Fibroblast of pulmonary artery (primary cell): ENCODE data around the gene BCL2.
"Not testable (repeated sequence)": the region's sequence is repeated elsewhere in the genome, so short reads cannot be mapped to it uniquely, and the experiment has no call there.

Source experiments
- DNase-seq: peaks from one replicate; pipeline ENCODE4 v3.0.0-alpha.2; 2010; ENCODE audit warnings: low read depth
- H3K4me3 ChIP-seq: replicated peaks from 2 replicates; pipeline ENCODE4 v1.5.1; 2011; ENCODE audit warnings: low read depth, mild to moderate bottlenecking, control low read depth, low read length, moderate library complexity
- CTCF ChIP-seq: IDR thresholded peaks from 2 replicates; pipeline ENCODE4 v1.5.1; 2011; ENCODE audit warnings: mild to moderate bottlenecking, control low read depth, low read length, inconsistent platforms; ENCODE audit errors: missing control alignments

BCL2 gene

DNA sequence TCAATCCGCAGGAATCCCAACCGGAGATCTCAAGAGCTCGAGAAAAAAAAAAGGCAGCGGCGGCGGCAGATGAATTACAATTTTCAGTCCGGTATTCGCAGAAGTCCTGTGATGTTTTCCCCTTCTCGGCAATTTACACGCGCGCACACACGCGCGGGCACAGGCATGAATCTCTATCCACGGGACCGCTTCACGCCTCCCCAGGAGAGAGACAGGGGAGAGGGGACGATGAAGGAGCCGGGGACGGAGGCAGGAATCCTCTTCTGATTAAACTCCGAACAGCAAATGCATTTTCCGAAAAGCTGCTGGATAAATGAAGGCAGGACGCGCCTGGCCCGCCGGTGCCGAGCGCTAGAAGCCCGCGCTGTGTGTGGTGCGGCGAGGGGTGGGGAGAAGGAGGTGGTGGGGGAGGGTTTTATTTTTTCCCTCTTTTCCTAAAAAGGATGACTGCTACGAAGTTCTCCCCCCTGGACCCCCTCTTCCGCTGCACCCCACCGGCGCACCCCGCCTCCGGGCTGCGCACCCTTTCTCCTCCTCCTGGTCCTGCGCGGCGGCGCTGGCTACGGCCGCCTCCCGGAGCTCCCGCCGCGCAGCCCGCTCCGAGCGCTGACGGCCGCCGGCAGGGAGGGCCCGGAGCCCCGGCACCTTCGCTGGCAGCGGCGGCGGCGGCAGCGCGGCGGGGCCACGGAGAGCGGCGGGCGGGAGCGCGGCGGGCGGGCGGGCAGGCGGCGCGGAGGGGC, at the start of gene BCL2:
TSS of gene BCL2 (minus strand) at position 387 of the 740 bp plus-strand sequence.
- peak; percentile 42 for DNase-seq
- H3K4me3 ChIP-seq = peak within 1 kb of the TSS; percentile 74

DNA sequence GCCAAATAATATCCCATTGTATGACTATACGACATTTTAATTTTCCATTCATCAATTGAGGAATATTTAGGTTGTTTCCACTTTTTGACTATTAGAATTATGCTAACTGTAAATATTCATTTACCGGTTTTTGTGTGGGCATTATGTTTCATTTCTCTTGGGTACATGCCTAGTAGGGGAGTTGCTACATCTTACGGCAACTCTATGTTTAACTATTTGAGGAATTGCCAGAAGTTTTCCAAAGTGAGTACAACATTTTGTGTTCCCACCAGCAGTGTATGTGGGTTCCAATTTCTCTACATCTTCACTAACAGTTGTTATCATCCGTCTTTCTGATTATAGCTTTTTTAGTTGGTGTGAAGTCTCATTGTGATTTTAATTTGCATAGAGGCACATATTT, 49.0 kb upstream of the BCL2 start:
- H3K4me3 ChIP-seq = no peak overlapping the region
- TF ChIP-seq CTCF = no peak
- peak; percentile 19 for DNase-seq

More for the DNA sequence above, at the start of gene BCL2:
- no peak for TF ChIP-seq CTCF

GRCh38 chr18:63367053-63367953, 47.7 kb upstream of the BCL2 start, which contains the start of gene KDSR:
KDSR (minus strand) TSS chr18:63367206; CDS start chr18:63367118, 88 bp downstream.
- DNase-seq = peak; percentile 99
- TF ChIP-seq CTCF = no peak
- H3K4me3 ChIP-seq = peak within 1 kb of the TSS; percentile 91

GRCh38 chr18:63366213-63367052, 46.9 kb upstream of the BCL2 start:
- TF ChIP-seq CTCF = no peak
- H3K4me3 ChIP-seq = peak overlapping the region; percentile 91
- peak; percentile 55 for DNase-seq

GRCh38 chr18:63365876-63366212, 46.3 kb upstream of the BCL2 start:
- DNase-seq = peak; percentile 12
- H3K4me3 ChIP-seq = peak overlapping the region; percentile 91
- TF ChIP-seq CTCF = no peak

- DNase-seq = no peak
- TF ChIP-seq CTCF = no peak
- no peak overlapping the region for H3K4me3 ChIP-seq
Measured at GRCh38 chr18:63363951-63364350, 44.4 kb upstream of the BCL2 start.

DNA sequence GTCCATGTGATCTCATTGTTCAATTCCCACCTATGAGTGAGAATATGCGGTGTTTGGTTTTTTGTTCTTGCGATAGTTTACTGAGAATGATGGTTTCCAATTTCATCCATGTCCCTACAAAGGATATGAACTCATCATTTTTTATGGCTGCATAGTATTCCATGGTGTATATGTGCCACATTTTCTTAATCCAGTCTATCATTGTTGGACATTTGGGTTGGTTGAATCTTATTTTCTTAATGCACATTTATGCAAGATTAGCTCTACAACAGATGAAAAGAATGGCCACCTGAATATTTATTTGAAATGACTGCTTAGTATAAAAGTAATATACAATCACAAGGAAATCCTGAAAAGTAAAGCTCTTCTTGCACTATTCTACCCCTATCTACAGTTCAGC, 43.9 kb upstream of the BCL2 start:
- H3K4me3 ChIP-seq, DNase-seq: not testable (repeated sequence)
